Vagina (tissue), 2 donors: ENCODE data around the gene TMEM87B.

Experiments used
- POLR2A ChIP-seq, 2 donors: fragments of 450-650 bp; IDR thresholded peaks; one replicate each; pipeline ENCODE4 v1.6.1; 2017; ENCODE audit warnings: antibody characterized with exemption in 2 of 2, mild to moderate bottlenecking in 2 of 2, moderate library complexity in 2 of 2
- POLR2AphosphoS5 ChIP-seq, 2 donors: sonication (generic); formaldehyde crosslinking; IDR thresholded peaks; one replicate each; pipeline ENCODE4 v1.9.0; 2017; ENCODE audit warnings: antibody characterized with exemption in 2 of 2, mild to moderate bottlenecking in 2 of 2, low read depth in 1 of 2; ENCODE audit not compliant: insufficient read depth in 1 of 2
- TF ChIP-seq, protein P1 (sequence below), 3 experiments: fragments of 450-650 bp in 2 of 3; fragments of 200-600 bp in 1 of 3; sonication (generic) in 1 of 3; IDR thresholded peaks; one replicate each; pipeline ENCODE4 v1.5.1; 2017 to 2019; ENCODE audit warnings: antibody characterized with exemption in 3 of 3, mild to moderate bottlenecking in 2 of 3, moderate library complexity in 2 of 3

DNA sequence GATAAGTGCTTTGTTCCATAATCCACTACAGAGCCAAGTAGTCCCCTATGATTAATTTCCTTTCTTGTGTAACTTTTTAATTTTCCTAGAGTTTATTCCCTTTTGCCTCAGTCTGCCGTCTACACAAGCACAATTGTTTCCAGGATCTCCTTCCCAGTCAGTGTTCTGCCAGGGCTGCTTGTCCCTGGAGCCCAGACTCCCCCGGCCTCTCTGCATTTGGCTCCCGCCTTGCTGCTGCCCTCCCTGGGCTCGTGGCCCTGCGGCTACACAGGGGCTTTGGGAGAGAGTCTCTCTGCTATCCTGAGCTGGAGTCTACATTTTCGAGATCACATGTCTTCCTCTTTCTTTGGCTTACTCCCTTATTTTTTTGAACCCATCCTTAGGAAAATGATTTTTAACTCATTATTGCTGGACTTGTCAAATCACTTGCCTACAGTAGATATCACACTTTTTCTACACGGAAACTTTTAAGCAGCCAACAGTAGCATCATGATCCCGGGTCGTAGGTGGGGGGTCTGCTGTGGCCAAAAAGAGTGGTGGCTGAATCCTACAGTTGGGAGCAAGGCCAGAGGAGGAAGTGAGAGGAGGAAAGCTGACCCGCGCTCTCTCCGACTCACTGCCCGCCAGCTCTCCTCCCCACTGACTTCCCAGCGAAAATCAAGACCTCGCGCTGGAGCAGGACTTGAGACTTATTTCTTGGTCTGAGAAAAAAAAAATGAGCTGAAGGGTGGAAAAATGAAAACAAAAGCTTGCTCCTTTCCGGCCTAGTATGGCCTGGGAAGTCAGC lies 92.5 kb downstream of the TMEM87B start:
- TF ChIP-seq, protein P1, sequence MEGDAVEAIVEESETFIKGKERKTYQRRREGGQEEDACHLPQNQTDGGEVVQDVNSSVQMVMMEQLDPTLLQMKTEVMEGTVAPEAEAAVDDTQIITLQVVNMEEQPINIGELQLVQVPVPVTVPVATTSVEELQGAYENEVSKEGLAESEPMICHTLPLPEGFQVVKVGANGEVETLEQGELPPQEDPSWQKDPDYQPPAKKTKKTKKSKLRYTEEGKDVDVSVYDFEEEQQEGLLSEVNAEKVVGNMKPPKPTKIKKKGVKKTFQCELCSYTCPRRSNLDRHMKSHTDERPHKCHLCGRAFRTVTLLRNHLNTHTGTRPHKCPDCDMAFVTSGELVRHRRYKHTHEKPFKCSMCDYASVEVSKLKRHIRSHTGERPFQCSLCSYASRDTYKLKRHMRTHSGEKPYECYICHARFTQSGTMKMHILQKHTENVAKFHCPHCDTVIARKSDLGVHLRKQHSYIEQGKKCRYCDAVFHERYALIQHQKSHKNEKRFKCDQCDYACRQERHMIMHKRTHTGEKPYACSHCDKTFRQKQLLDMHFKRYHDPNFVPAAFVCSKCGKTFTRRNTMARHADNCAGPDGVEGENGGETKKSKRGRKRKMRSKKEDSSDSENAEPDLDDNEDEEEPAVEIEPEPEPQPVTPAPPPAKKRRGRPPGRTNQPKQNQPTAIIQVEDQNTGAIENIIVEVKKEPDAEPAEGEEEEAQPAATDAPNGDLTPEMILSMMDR (IDR thresholded peaks at IDR 0.05), result no peak
- TF ChIP-seq POLR2AphosphoS5 (IDR thresholded peaks at IDR 0.05; ENCODE audit: insufficient read depth in 1 of 2, low read depth in 1 of 2) (no peak), POLR2A (IDR thresholded peaks at IDR 0.05) (no peak)
